H1 (cell line): ENCODE data around the gene DUOXA2. TPM values are rescaled to one million over a fixed set of nuclear protein-coding genes. Genes with fewer than 3 reads are reported as not detected.
"Not testable (repeated sequence)": the region's sequence is repeated elsewhere in the genome, so short reads cannot be mapped to it uniquely, and the experiment has no call there.

Source experiments
- CTCF ChIA-PET: fragments of 300-600 bp; sonication (Branson Sonifier 250); formaldehyde crosslinking; loops from one replicate; lab custom pipeline; 2021; ENCODE audit not compliant: partially characterized antibody; lab: Charles Lee
- POLR2A ChIA-PET: fragments of 300-600 bp; sonication (Branson Sonifier 250); formaldehyde crosslinking; loops from one replicate; lab custom pipeline; 2021; ENCODE audit warnings: inconsistent platforms; ENCODE audit not compliant: partially characterized antibody; lab: Charles Lee
- DNase-seq, 2 experiments: peaks; one replicate each; pipeline versions ENCODE4 v3.0.0 to v3.0.0-alpha.2; 2010 to 2022; ENCODE audit warnings: low spot score in 2 of 2, low read depth in 1 of 2, mixed read lengths in 1 of 2
- FAIRE-seq: peaks from 2 replicates; lab custom pipeline; 2011; peaks lifted over from hg19 to GRCh38; lab: Jason Lieb, UNC
- H2AFZ ChIP-seq: 2 replicates; pipeline ENCODE4 v1.8.1; 2012; ENCODE audit warnings: low read length, inconsistent platforms
- H2AK5ac ChIP-seq: 2 replicates; pipeline ENCODE4 v1.6.1; 2013; ENCODE audit warnings: low read depth, low read length
- H2BK120ac ChIP-seq: replicated peaks from 2 replicates; pipeline ENCODE3; 2013; ENCODE audit warnings: low read depth, low read length, inconsistent platforms
- H2BK12ac ChIP-seq: 2 replicates; pipeline ENCODE4 v1.6.1; 2013; ENCODE audit warnings: low read depth, low read length
- H2BK15ac ChIP-seq: 2 replicates; pipeline ENCODE4 v1.6.1; 2013; ENCODE audit warnings: low read length
- H2BK20ac ChIP-seq: 2 replicates; pipeline ENCODE4 v1.6.1; 2013; ENCODE audit warnings: low read length
- H2BK5ac ChIP-seq: 2 replicates; pipeline ENCODE4 v1.6.1; 2013; ENCODE audit warnings: low read depth, low read length
- H3K14ac ChIP-seq: 2 replicates; pipeline ENCODE4 v1.6.1; 2013; ENCODE audit warnings: inconsistent platforms; ENCODE audit not compliant: insufficient read length
- H3K18ac ChIP-seq: 2 replicates; pipeline ENCODE4 v1.6.1; 2013; ENCODE audit warnings: low read length; ENCODE audit errors: extremely low read depth
- H3K23ac ChIP-seq: 2 replicates; pipeline ENCODE4 v1.6.1; 2013; ENCODE audit warnings: inconsistent platforms; ENCODE audit not compliant: insufficient read length
- H3K23me2 ChIP-seq: 2 replicates; pipeline ENCODE4 v1.6.1; 2013; ENCODE audit warnings: low read depth, low read length
- H3K27ac ChIP-seq: 2 replicates; pipeline ENCODE4 v1.6.1; 2011; ENCODE audit warnings: low read depth, low read length, inconsistent platforms
- H3K27me3 ChIP-seq, 4 experiments: replicated peaks in 1 of 4; 1 replicate in 1 of 4; 2 replicates in 3 of 4; pipeline versions ENCODE4 v1.6.1 to v1.8.1; 2011 to 2013; ENCODE audit warnings: low read length in 3 of 4, mild to moderate bottlenecking in 3 of 4, inconsistent platforms in 2 of 4, mixed read lengths in 2 of 4, moderate library complexity in 1 of 4; ENCODE audit not compliant: control insufficient read depth in 3 of 4, insufficient read depth in 3 of 4; ENCODE audit errors: extremely low read depth in 1 of 4
- H3K36me3 ChIP-seq, 4 experiments: 2 replicates each; pipeline versions ENCODE4 v1.6.1 to v1.8.1; 2011 to 2013; ENCODE audit warnings: mild to moderate bottlenecking in 4 of 4, low read length in 3 of 4, moderate library complexity in 2 of 4, control low read depth in 1 of 4, inconsistent platforms in 1 of 4; ENCODE audit not compliant: insufficient read depth in 4 of 4, control insufficient read depth in 2 of 4
- H3K4ac ChIP-seq: replicated peaks from 2 replicates; pipeline ENCODE3; 2013; ENCODE audit warnings: low read length, low read depth, mixed read lengths, inconsistent platforms; ENCODE audit not compliant: insufficient read length
- H3K4me1 ChIP-seq, 4 experiments: replicated peaks in 1 of 4; 1 replicate in 1 of 4; 2 replicates in 3 of 4; pipeline versions ENCODE4 v1.6.1 to v1.8.1; 2011 to 2013; ENCODE audit warnings: low read length in 3 of 4, inconsistent platforms in 2 of 4, mixed read lengths in 1 of 4; ENCODE audit not compliant: insufficient read depth in 4 of 4, control insufficient read depth in 3 of 4
- H3K4me2 ChIP-seq, 2 experiments: 2 replicates each; pipeline versions ENCODE4 v1.6.1 to v1.8.1; 2011 to 2013; ENCODE audit warnings: low read depth in 2 of 2, low read length in 2 of 2, control low read depth in 1 of 2, inconsistent platforms in 1 of 2, mild to moderate bottlenecking in 1 of 2; ENCODE audit not compliant: insufficient read depth in 1 of 2
- H3K4me3 ChIP-seq, 4 experiments: fragments of 200-600, 300-600 bp in 1 of 4; sonication (generic), shearing (Covaris generic), sonication (Bioruptor Twin) in 1 of 4; 2 replicates each; pipeline versions ENCODE4 v1.5.1 to v1.8.1; 2011 to 2016; ENCODE audit warnings: low read length in 4 of 4, low read depth in 3 of 4, control low read depth in 2 of 4, inconsistent platforms in 2 of 4, mild to moderate bottlenecking in 2 of 4, mixed read lengths in 1 of 4, moderate library complexity in 1 of 4; ENCODE audit not compliant: insufficient read depth in 2 of 4; ENCODE audit errors: extremely low read depth in 1 of 4
- H3K56ac ChIP-seq: replicated peaks from 2 replicates; pipeline ENCODE3; 2013; ENCODE audit warnings: low read depth, mild to moderate bottlenecking, mixed read lengths, low read length, inconsistent platforms; ENCODE audit not compliant: insufficient read length
- H3K79me1 ChIP-seq: 2 replicates; pipeline ENCODE4 v1.6.1; 2013; ENCODE audit warnings: low read depth, low read length, control low read depth
- H3K79me2 ChIP-seq, 2 experiments: 2 replicates each; pipeline versions ENCODE4 v1.6.1 to v1.8.1; 2012 to 2013; ENCODE audit warnings: low read length in 2 of 2, mild to moderate bottlenecking in 2 of 2, inconsistent platforms in 1 of 2; ENCODE audit not compliant: insufficient read depth in 2 of 2, control insufficient read depth in 1 of 2
- H3K9ac ChIP-seq, 4 experiments: replicated peaks in 1 of 4; 1 replicate in 1 of 4; 2 replicates in 3 of 4; pipeline versions ENCODE4 v1.6.1 to v1.8.1; 2011 to 2013; ENCODE audit warnings: low read depth in 3 of 4, low read length in 3 of 4, control low read depth in 2 of 4, mild to moderate bottlenecking in 2 of 4, moderate library complexity in 2 of 4, inconsistent platforms in 1 of 4; ENCODE audit errors: extremely low read depth in 1 of 4
- H3K9me3 ChIP-seq, 2 experiments: 2 replicates each; pipeline versions ENCODE4 v1.6.1 to v1.8.1; 2012 to 2013; ENCODE audit warnings: mild to moderate bottlenecking in 2 of 2, moderate library complexity in 2 of 2, control low read depth in 1 of 2, inconsistent platforms in 1 of 2, low read depth in 1 of 2, low read length in 1 of 2, mixed read lengths in 1 of 2; ENCODE audit not compliant: insufficient read depth in 2 of 2
- H4K20me1 ChIP-seq, 2 experiments: replicated peaks in 1 of 2; 2 replicates each; pipeline versions ENCODE3 to v1.8.1; 2011 to 2013; ENCODE audit warnings: inconsistent platforms in 2 of 2, low read length in 2 of 2, mild to moderate bottlenecking in 1 of 2; ENCODE audit not compliant: insufficient read depth in 2 of 2, control insufficient read depth in 1 of 2
- H4K5ac ChIP-seq: 2 replicates; pipeline ENCODE4 v1.6.1; 2013; ENCODE audit warnings: low read length, low read depth, mixed read lengths, inconsistent platforms; ENCODE audit not compliant: insufficient read length
- H4K8ac ChIP-seq: 2 replicates; pipeline ENCODE4 v1.8.0; 2013; ENCODE audit warnings: mild to moderate bottlenecking, moderate library complexity, low read length, inconsistent platforms; ENCODE audit not compliant: insufficient read depth; ENCODE audit errors: extremely low read depth
- H4K91ac ChIP-seq: replicated peaks from 2 replicates; pipeline ENCODE3; 2013; ENCODE audit warnings: low read length, mixed read lengths, inconsistent platforms; ENCODE audit not compliant: insufficient read length
- WGBS, 2 experiments: shearing (Covaris generic) in 1 of 2; methylation state at CpG; one replicate each; pipeline versions ENCODE4 v1.1.6 to v1.1.7; 2013 to 2015; ENCODE audit warnings: low lambda C conversion rate in 2 of 2, mixed read lengths in 2 of 2, inconsistent platforms in 1 of 2, low coverage in 1 of 2, missing lambda C conversion rate in 1 of 2; ENCODE audit not compliant: insufficient replicate concordance in 2 of 2, insufficient coverage in 1 of 2, insufficient read length in 1 of 2; ENCODE audit errors: extremely low coverage in 1 of 2, missing lambda C conversion rate in 1 of 2; 5-methylcytosine and 5-hydroxymethylcytosine counted together
- polyA plus RNA-seq, 7 experiments: library from polyadenylated mRNA; depleted of rRNA in 3 of 7; stranded (reverse) in 5 of 7; unstranded in 2 of 7; fragments of >200 nt in 5 of 7; fragments of 200-250 nt in 2 of 7; gene quantifications; 1 replicate in 5 of 7; 2 replicates in 1 of 7; 4 replicates in 1 of 7; pipeline versions ENCODE4 v1.2.1 to v1.2.3, GENCODE V29; 2011 to 2013; ENCODE audit warnings: missing spikeins in 2 of 7, mixed read lengths in 2 of 7
- total RNA-seq: library from RNA; stranded (reverse); fragmentation: NEBNext Ultra II Directional; extraction: Animal tissue kit (Norgen Biotek cat#: 25700); gene quantifications from 2 replicates; pipeline ENCODE4 v1.2.1, GENCODE V29; 2021

Gene DUOXA2
- total and polyA plus RNA-seq, 2 of the 8 experiments (the other 6 are each of a cell fraction or from before 2014, with no cell fraction given), result 0.05 TPM; not detected in 1

DNA sequence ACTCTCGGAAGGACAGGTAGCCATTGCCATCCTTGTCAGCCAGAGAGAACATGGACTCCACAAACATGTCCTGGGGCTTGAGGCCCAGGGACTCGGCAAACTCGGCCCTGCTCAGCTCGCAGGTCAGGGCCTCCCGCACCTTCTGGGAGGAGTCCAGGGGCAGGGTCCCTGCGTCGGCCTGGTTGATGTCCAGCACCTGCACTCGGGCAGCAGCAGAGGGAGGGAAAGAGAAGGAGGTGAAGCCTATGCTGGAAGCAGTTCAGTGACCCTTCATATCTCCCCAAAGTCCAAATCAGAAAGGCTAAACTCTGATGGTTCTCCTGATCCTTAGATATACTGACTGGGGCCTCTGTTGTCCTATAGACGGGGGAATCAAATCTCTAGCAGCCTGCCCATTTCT is 10.0 kb upstream of the DUOXA2 start:
- H4K5ac ChIP-seq, H2BK20ac ChIP-seq, H3K79me1 ChIP-seq, DNase-seq, H3K9me3 ChIP-seq, H2AK5ac ChIP-seq, H3K36me3 ChIP-seq, H3K23ac ChIP-seq, H3K56ac ChIP-seq, H3K27ac ChIP-seq, H3K79me2 ChIP-seq, H3K4ac ChIP-seq, H3K9ac ChIP-seq, H2BK12ac ChIP-seq, H3K4me3 ChIP-seq, H3K4me2 ChIP-seq, H2BK15ac ChIP-seq, H3K18ac ChIP-seq, FAIRE-seq, H3K23me2 ChIP-seq, H2AFZ ChIP-seq, H4K8ac ChIP-seq, H4K20me1 ChIP-seq, POLR2A ChIA-PET, H3K14ac ChIP-seq, H2BK5ac ChIP-seq, H2BK120ac ChIP-seq, H4K91ac ChIP-seq: not testable (repeated sequence)
- WGBS, 2 experiments, result 83% methylated on average over 3 of the region's 9 CpGs; no CpG with 5 or more reads in 1 of the 2 experiments
- Histone ChIP-seq H3K4me1 (peaks cover 0 to 11% (median 8%) of the 10 kb centered on the region in 4 experiments; a peak in 5 of 7 replicates), H3K27me3 (peaks cover 0 to 16% (median 8%) of the 10 kb centered on the region in 4 experiments; a peak in 5 of 7 replicates)
- CTCF ChIA-PET, result interaction anchor here (3.3 kb wide), 1 partner anchor 15 kb away, joined by 29 read pairs; no protein-coding TSS in a partner anchor
